Heart left ventricle (tissue), 16 donors: ENCODE data around the gene OR51B4. TPM values are rescaled to one million over a fixed set of nuclear protein-coding genes. Genes with fewer than 3 reads are reported as not detected.
"Not testable (repeated sequence)": the region's sequence is repeated elsewhere in the genome, so short reads cannot be mapped to it uniquely, and the experiment has no call there.

Experiments used
- ATAC-seq, 4 donors: fragments of 200-7000 bp; cut with Tn5 transposase; one replicate each; pipeline ENCODE4 v1.9.1; 2020 to 2022; ENCODE audit warnings: moderate library complexity in 4 of 4, mild to moderate bottlenecking in 3 of 4, moderate number of reproducible peaks in 1 of 4
- DNase-seq, 5 donors: peaks; one replicate each; pipeline ENCODE4 v3.0.0-alpha.2; 2020
- H3K27ac ChIP-seq, 12 donors: fragments of 200-600 bp; sonication (generic) in 4 of 12; one replicate each; pipeline versions ENCODE4 v1.5.0 to v1.8.0; 2016 to 2022; ENCODE audit warnings: mild to moderate bottlenecking in 2 of 12
- H3K27me3 ChIP-seq, 9 donors: fragments of 200-600 bp; sonication (generic) in 2 of 9; one replicate each; pipeline versions ENCODE4 v1.5.1 to v1.8.0; 2016 to 2022; ENCODE audit warnings: mild to moderate bottlenecking in 3 of 9
- H3K36me3 ChIP-seq, 9 donors: fragments of 200-600 bp; sonication (generic) in 2 of 9; one replicate each; pipeline versions ENCODE4 v1.5.0 to v1.8.0; 2018 to 2022; ENCODE audit warnings: mild to moderate bottlenecking in 2 of 9
- H3K4me1 ChIP-seq, 12 donors: fragments of 200-600 bp; sonication (generic) in 4 of 12; one replicate each; pipeline versions ENCODE4 v1.5.0 to v1.8.0; 2016 to 2022; ENCODE audit warnings: mild to moderate bottlenecking in 3 of 12
- H3K4me3 ChIP-seq, 12 donors: fragments of 200-600 bp; sonication (generic) in 4 of 12; one replicate each; pipeline versions ENCODE4 v1.5.0 to v1.8.0; 2017 to 2022; ENCODE audit warnings: mild to moderate bottlenecking in 9 of 12, moderate library complexity in 4 of 12
- H3K9me3 ChIP-seq, 12 donors: fragments of 200-600 bp; sonication (generic) in 4 of 12; one replicate each; pipeline versions ENCODE4 v1.5.0 to v1.8.0; 2016 to 2022; ENCODE audit warnings: mild to moderate bottlenecking in 1 of 12
- CTCF ChIP-seq, 12 donors: fragments of 200-600 bp; sonication (generic) in 4 of 12; IDR thresholded peaks; one replicate each; pipeline versions ENCODE4 v1.5.0 to v1.8.0; 2018 to 2022; ENCODE audit warnings: antibody characterized with exemption in 12 of 12, mild to moderate bottlenecking in 5 of 12
- POLR2A ChIP-seq, 2 donors: fragments of 450-650 bp; IDR thresholded peaks; one replicate each; pipeline ENCODE4 v1.6.1; 2017; ENCODE audit warnings: antibody characterized with exemption in 2 of 2, mild to moderate bottlenecking in 2 of 2, moderate library complexity in 2 of 2
- WGBS, 4 donors: extraction: QIAGEN DNeasy Blood & Tissue Kit in 2 of 4; methylation state at CpG; one replicate each; pipeline versions ENCODE4 v1.1.5 to v1.1.7; 2013 to 2018; 5-methylcytosine and 5-hydroxymethylcytosine counted together
- intact Hi-C, 10 donors: fragments of 100-400 bp; cut with DNase I; formaldehyde crosslinking; loops; one replicate each; pipeline versions ENCODE4 v1.11.1 to v1.14.2; 2022
- polyA plus RNA-seq, 2 donors: library from polyadenylated mRNA; stranded (reverse); fragments of 200-250 nt; gene quantifications; one replicate each; pipeline ENCODE4 v1.2.3, GENCODE V29; 2013
- total RNA-seq, 9 donors: library from RNA; depleted of rRNA in 2 of 9; stranded (reverse); fragments of >200 nt in 2 of 9; fragmentation: NEBNext Ultra II Directional in 3 of 9; extraction: Animal tissue kit (Norgen Biotek cat#: 25700) in 3 of 9; gene quantifications; one replicate each; pipeline versions ENCODE4 v1.1.0 to v1.2.4, GENCODE V29; 2016 to 2023
- donor health status: ischemic (EF 13 %, LVEDD 7.1; RV severe dilation, severe dysfunction).
- donor health status: healthy with polysubstance abuse.
- donor health status: DM: no; HTN: yes; CAD: no.
- donor health status: DM: no; HTN: no; CAD: no.
- donor health status: ischemic (EF 25% LVEDD 6.9; RV normal size, moderate dysfunction).
- donor health status: ischemic (EF 25% LVEDD 5.7; RV mildly dilated, moderate dysfunction).
- donor health status: healthy.
- donor health status: DM: yes; HTN: yes; CAD: no.
- donor health status: ischemic (EF 35%, LVEDD 5.7; RV mildly dilated, moderate dysfunction).
- donor health status: nonischemic (EF 11% LVEDD 7.7; RV severe dilation, severe dysfunction).
- donor health status: DM: yes; HTN: yes; CAD: no.
- donor health status: PGD.
- donor health status: ischemic (EF 29% LVEDD 5.4; RV normal size, mild dysfunction).
- donor health status: nonischemic (EF 23%, LVEDD 6.1; RV moderate dilation, normal function).

The OR51B4 gene
- total and polyA plus RNA-seq, 11 donors = not detected

GRCh38 chr11:5258543-5259262 lies 43.0 kb downstream of the OR51B4 start:
- Histone ChIP-seq H3K27ac (no peak overlapping the region), H3K4me3 (no peak overlapping the region), H3K4me1 (no peaks in the 10 kb centered on the region), H3K36me3 (no peaks in the 10 kb centered on the region), H3K9me3 (peaks cover 0 to 32% (median 0%) of the 10 kb centered on the region in 12 donors), H3K27me3 (no peaks in the 10 kb centered on the region)
- WGBS, 4 donors = 66 to 74% (median 71%) methylated on average over 7 of the region's 7 CpGs
- ATAC-seq (no peak), DNase-seq (no peak)
- no peak for TF ChIP-seq CTCF (IDR thresholded peaks at IDR 0.05)
- TF ChIP-seq POLR2A (IDR thresholded peaks at IDR 0.05) = no peak
- intact Hi-C loops = no loop called here

- Histone ChIP-seq H3K9me3 (peaks cover 0 to 26% (median 0%) of the 10 kb centered on the region in 12 donors), H3K4me1 (no peaks in the 10 kb centered on the region), H3K36me3 (no peaks in the 10 kb centered on the region), H3K27me3 (no peaks in the 10 kb centered on the region), H3K4me3 (no peak overlapping the region), H3K27ac (no peak overlapping the region)
- intact Hi-C loops = no loop called here
- 16 to 23% (median 18%) methylated on average over 2 of the region's 2 CpGs for WGBS, 4 donors
- no peak for ATAC-seq
- TF ChIP-seq POLR2A (IDR thresholded peaks at IDR 0.05) (no peak), CTCF (IDR thresholded peaks at IDR 0.05) (no peak)
- no peak for DNase-seq
Measured at GRCh38 chr11:5257296-5257695, 44.5 kb downstream of the OR51B4 start.

GRCh38 chr11:5254646-5255413 lies 46.9 kb downstream of the OR51B4 start, which contains the start of gene HBG2:
Gene HBG2, minus strand, starts transcription at chr11:5254781. Its CDS starts 53 bp downstream, at chr11:5254728.
- ATAC-seq, H3K36me3 ChIP-seq, H3K27me3 ChIP-seq, H3K9me3 ChIP-seq, H3K4me3 ChIP-seq, H3K4me1 ChIP-seq, intact Hi-C loops, DNase-seq, H3K27ac ChIP-seq: not testable (repeated sequence)
- 58 to 70% (median 67%) methylated on average over 4 of the region's 9 CpGs for WGBS, 4 donors

GRCh38 chr11:5254023-5254422 lies 47.7 kb downstream of the OR51B4 start:
- ATAC-seq, H3K4me3 ChIP-seq, H3K27ac ChIP-seq, intact Hi-C loops, DNase-seq, H3K27me3 ChIP-seq, H3K36me3 ChIP-seq, H3K9me3 ChIP-seq, H3K4me1 ChIP-seq: not testable (repeated sequence)
- WGBS, 4 donors = 61 to 72% (median 65%) methylated on average over 2 of the region's 2 CpGs

GRCh38 chr11:5253440-5253839 lies 48.3 kb downstream of the OR51B4 start:
- intact Hi-C loops, DNase-seq, H3K27me3 ChIP-seq, H3K9me3 ChIP-seq, ATAC-seq, H3K27ac ChIP-seq, H3K4me1 ChIP-seq, H3K36me3 ChIP-seq, H3K4me3 ChIP-seq: not testable (repeated sequence)
- WGBS, 4 donors = 58 to 94% (median 86%) methylated on average over 5 of the region's 5 CpGs
